Brain microvascular endothelial cell (primary cell): ENCODE data around the gene RNF157.
"Not testable (repeated sequence)": the region's sequence is repeated elsewhere in the genome, so short reads cannot be mapped to it uniquely, and the experiment has no call there.

ENCODE experiments used
- DNase-seq: peaks from one replicate; pipeline ENCODE4 v3.0.0-alpha.2; 2020
- H3K27ac ChIP-seq: fragments of 250-450 bp; sonication (Bioruptor Pico); 2 replicates; pipeline ENCODE4 v1.5.1; 2020; ENCODE audit warnings: mild to moderate bottlenecking, moderate library complexity
- H3K27me3 ChIP-seq: fragments of 250-450 bp; sonication (Bioruptor Pico); replicated peaks from 2 replicates; pipeline ENCODE4 v1.5.1; 2020; ENCODE audit warnings: mild to moderate bottlenecking
- H3K36me3 ChIP-seq: fragments of 250-450 bp; sonication (Bioruptor Pico); replicated peaks from 2 replicates; pipeline ENCODE4 v1.5.1; 2020; ENCODE audit warnings: mild to moderate bottlenecking
- H3K4me3 ChIP-seq: 2 replicates; pipeline ENCODE4 v1.5.1; 2011; ENCODE audit warnings: low read depth, mild to moderate bottlenecking, control low read depth, low read length, moderate library complexity
- CTCF ChIP-seq: IDR thresholded peaks from 2 replicates; pipeline ENCODE4 v1.5.1; 2011; ENCODE audit warnings: low read depth, mild to moderate bottlenecking, moderate library complexity, low read length, control low read depth, inconsistent platforms; ENCODE audit errors: missing control alignments
- in situ Hi-C: cut with HindIII; loops from 2 replicates; pipeline ENCODE4 v1.10.0; 2017; ENCODE audit warnings: low sequenced_read_pairs, low pct_ligation_motif_present

RNF157 gene

GRCh38 chr17:76270770-76271668 is 30.7 kb upstream of the RNF157 start:
- in situ Hi-C loops = loop anchor here (25.0 kb wide), 1 partner anchor 109 kb away; no protein-coding TSS in a partner anchor
- H3K27me3 ChIP-seq = no peaks in the 10 kb centered on the region
- TF ChIP-seq CTCF = no peak
- H3K4me3 ChIP-seq = no peak overlapping the region
- H3K27ac ChIP-seq = no peak overlapping the region
- H3K36me3 ChIP-seq = peaks cover 2% of the 10 kb centered on the region
- no peak for DNase-seq

DNA sequence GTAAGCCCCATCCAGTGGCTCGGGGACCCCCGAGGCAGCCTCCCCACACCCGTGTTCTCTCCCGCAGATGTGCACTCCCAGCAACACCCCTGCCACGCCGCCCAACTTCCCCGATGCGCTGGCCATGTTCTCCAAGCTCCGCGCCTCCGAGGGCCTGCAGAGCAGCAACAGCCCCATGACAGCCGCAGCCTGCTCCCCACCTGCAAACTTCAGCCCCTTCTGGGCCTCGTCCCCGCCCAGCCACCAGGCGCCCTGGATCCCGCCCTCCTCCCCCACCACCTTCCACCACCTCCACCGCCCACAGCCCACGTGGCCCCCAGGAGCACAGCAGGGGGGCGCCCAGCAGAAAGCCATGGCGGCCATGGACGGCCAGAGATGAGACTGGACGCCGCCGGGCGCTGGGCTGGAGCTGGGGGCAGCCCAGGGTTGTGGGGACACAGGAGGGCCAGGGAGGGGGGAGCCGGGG is 29.9 kb upstream of the RNF157 start:
- in situ Hi-C loops = loop anchor here (25.0 kb wide), 1 partner anchor 108 kb away; no protein-coding TSS in a partner anchor
- Histone ChIP-seq H3K27me3 (no peaks in the 10 kb centered on the region), H3K36me3 (peaks cover 2% of the 10 kb centered on the region), H3K4me3 (no peak overlapping the region), H3K27ac (no peak overlapping the region)
- no peak for TF ChIP-seq CTCF
- no peak for DNase-seq

- TF ChIP-seq CTCF = no peak
- no peak for DNase-seq
- H3K27ac ChIP-seq = no peak overlapping the region
- peaks cover 2% of the 10 kb centered on the region for H3K36me3 ChIP-seq
- in situ Hi-C loops = loop anchor here (25.0 kb wide), 1 partner anchor 107 kb away; no protein-coding TSS in a partner anchor
- H3K4me3 ChIP-seq = no peak overlapping the region
- no peaks in the 10 kb centered on the region for H3K27me3 ChIP-seq
Observed at GRCh38 chr17:76268991-76269981, 29.0 kb upstream of the RNF157 start.

DNA sequence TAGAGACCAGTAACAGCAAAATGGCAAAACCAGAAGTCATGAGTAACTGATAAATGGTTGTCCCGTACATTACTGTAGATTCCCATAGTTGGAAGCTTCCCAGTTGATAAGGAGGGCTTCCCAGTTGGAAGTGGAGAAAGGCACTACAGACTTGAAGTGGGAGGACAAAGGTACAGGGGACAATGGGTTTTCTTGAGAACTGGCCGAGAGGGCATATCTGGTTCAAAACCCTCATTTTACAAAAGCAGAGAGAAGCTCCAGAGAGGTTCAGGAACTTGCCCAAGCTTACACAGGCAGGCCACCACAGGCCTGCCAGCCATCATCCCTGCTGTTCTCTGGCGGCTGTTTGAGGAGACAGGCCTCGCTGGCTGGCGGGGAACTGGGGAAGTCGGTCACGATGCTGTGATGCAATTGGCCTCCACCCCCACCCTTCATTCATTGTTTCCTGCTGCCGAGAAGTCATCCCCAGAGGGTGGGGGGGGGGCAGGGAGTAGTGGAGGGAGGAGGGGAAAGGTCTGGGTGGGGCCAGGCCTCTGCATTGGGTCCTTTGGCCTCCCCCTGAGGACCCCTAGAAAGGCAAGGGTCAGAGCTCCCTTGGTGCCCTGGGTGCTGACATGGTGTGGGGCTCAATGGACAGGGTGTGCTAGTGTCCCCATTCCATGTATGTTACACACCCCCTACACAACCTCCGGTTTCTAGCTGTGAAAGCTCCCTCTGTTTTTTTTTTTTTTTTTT is 27.9 kb upstream of the RNF157 start:
- peak overlapping the region; percentile 65 for H3K27ac ChIP-seq
- no peaks in the 10 kb centered on the region for H3K27me3 ChIP-seq
- H3K36me3 ChIP-seq = peaks cover 2% of the 10 kb centered on the region
- TF ChIP-seq CTCF = no peak
- peak; percentile 71 for DNase-seq
- H3K4me3 ChIP-seq = peak overlapping the region; percentile 15
- in situ Hi-C loops = loop anchor here (25.0 kb wide), 1 partner anchor 106 kb away; no protein-coding TSS in a partner anchor

DNA sequence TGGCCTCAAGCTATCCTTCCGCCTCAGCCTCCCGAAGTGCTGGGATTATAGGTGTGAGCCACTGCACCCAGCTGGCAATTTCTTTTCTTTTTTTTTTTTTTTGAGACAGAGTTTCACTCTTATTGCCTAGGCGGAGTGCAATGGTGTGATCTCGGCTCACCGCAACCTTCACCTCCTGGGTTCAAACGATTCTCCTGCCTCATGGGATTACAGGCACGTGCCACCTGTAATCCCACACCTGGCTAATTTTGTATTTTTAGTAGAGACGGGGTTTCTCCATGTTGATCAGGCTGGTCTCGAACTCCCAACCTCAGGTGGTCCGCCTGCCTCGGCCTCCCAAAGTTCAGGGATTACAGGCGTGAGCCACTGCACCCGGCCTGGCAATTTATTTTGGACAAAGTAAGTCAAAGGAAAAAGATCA is 27.3 kb upstream of the RNF157 start:
- in situ Hi-C loops = loop anchor here (25.0 kb wide), 1 partner anchor 105 kb away; no protein-coding TSS in a partner anchor
- H3K4me3 ChIP-seq, H3K27me3 ChIP-seq, H3K36me3 ChIP-seq, DNase-seq: not testable (repeated sequence)
- H3K27ac ChIP-seq = peak overlapping the region; percentile 65
